MCF 10A (cell line): ENCODE data around the gene ARHGAP1. TPM values are rescaled to one million over a fixed set of nuclear protein-coding genes. Genes with fewer than 3 reads are reported as not detected.

Experiments
- BruUV-seq: library from RNA; stranded (reverse); fragments of 400-500 nt; replicated peaks from 2 replicates; lab custom pipeline; 2021; lab: Mats Ljungman, UMichigan
- CTCF ChIA-PET: fragments of 300-600 bp; sonication (Branson Sonifier 250); formaldehyde crosslinking; extraction: SDS; loops from one replicate; lab custom pipeline; 2021; ENCODE audit warnings: antibody characterized with exemption, inconsistent platforms; lab: Yijun Ruan, JAX
- POLR2A ChIA-PET: fragments of 300-600, 350-650 bp; sonication (Branson Sonifier 250); formaldehyde crosslinking; extraction: SDS; loops from one replicate; lab custom pipeline; 2020; ENCODE audit warnings: antibody characterized with exemption, inconsistent platforms; lab: Yijun Ruan, JAX
- DNase-seq: peaks from one replicate; pipeline ENCODE4 v3.0.0-alpha.2; 2018; ENCODE audit not compliant: unreplicated experiment
- H3K27ac Mint-ChIP-seq: one replicate; pipeline ENCODE4 v1.8.0; 2022; ENCODE audit warnings: mild to moderate bottlenecking, low read depth, mixed read lengths; ENCODE audit not compliant: unreplicated experiment
- H3K27me3 Mint-ChIP-seq: one replicate; pipeline ENCODE4 v1.8.0; 2022; ENCODE audit warnings: mixed read lengths; ENCODE audit not compliant: insufficient read depth, unreplicated experiment
- H3K36me3 Mint-ChIP-seq: one replicate; pipeline ENCODE4 v1.8.0; 2022; ENCODE audit warnings: mild to moderate bottlenecking, moderate library complexity, mixed read lengths; ENCODE audit not compliant: insufficient read depth, unreplicated experiment
- H3K4me1 Mint-ChIP-seq: one replicate; pipeline ENCODE4 v1.8.0; 2022; ENCODE audit warnings: mixed read lengths; ENCODE audit not compliant: insufficient read depth, unreplicated experiment
- H3K4me3 Mint-ChIP-seq: one replicate; pipeline ENCODE4 v1.8.0; 2022; ENCODE audit warnings: mild to moderate bottlenecking, moderate library complexity, mixed read lengths; ENCODE audit not compliant: unreplicated experiment
- H3K9me3 Mint-ChIP-seq: one replicate; pipeline ENCODE4 v1.8.0; 2022; ENCODE audit warnings: mixed read lengths; ENCODE audit not compliant: unreplicated experiment
- intact Hi-C: fragments of 100-400 bp; cut with micrococcal nuclease; formaldehyde crosslinking; loops from 2 replicates; pipeline ENCODE4 v1.14.1; 2022
- total RNA-seq: library from RNA; stranded (reverse); gene quantifications from 2 replicates; pipeline ENCODE4 v1.2.3, GENCODE V29; 2022
- TF ChIP-seq, protein P1 (sequence below): fragments of 200-600 bp; IDR thresholded peaks from one replicate; pipeline ENCODE4 v1.8.0; 2022; ENCODE audit warnings: antibody characterized with exemption, mild to moderate bottlenecking; ENCODE audit not compliant: unreplicated experiment

ARHGAP1 gene
- total RNA-seq, 1 experiment from 2014 or later: 61.0 TPM

GRCh38 chr11:46697723-46698122, 2.7 kb downstream of the ARHGAP1 start:
- Mint-ChIP-seq H3K4me3 (no peak overlapping the region), H3K9me3 (no peaks in the 10 kb centered on the region)
- CTCF ChIA-PET: interaction anchor here (0.7 kb wide), 1 partner anchor 10 kb away, joined by 5 read pairs; no protein-coding TSS in a partner anchor

GRCh38 chr11:46697303-46697702, 3.1 kb downstream of the ARHGAP1 start:
- H3K4me1 Mint-ChIP-seq: peaks cover 21% of the 10 kb centered on the region
- no peak for DNase-seq
- TF ChIP-seq, protein P1, sequence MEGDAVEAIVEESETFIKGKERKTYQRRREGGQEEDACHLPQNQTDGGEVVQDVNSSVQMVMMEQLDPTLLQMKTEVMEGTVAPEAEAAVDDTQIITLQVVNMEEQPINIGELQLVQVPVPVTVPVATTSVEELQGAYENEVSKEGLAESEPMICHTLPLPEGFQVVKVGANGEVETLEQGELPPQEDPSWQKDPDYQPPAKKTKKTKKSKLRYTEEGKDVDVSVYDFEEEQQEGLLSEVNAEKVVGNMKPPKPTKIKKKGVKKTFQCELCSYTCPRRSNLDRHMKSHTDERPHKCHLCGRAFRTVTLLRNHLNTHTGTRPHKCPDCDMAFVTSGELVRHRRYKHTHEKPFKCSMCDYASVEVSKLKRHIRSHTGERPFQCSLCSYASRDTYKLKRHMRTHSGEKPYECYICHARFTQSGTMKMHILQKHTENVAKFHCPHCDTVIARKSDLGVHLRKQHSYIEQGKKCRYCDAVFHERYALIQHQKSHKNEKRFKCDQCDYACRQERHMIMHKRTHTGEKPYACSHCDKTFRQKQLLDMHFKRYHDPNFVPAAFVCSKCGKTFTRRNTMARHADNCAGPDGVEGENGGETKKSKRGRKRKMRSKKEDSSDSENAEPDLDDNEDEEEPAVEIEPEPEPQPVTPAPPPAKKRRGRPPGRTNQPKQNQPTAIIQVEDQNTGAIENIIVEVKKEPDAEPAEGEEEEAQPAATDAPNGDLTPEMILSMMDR: no peak
- intact Hi-C loops: no loop called here
- peak overlapping the region; percentile 13 for H3K27ac Mint-ChIP-seq
- H3K4me3 Mint-ChIP-seq: no peak overlapping the region
- POLR2A ChIA-PET: interaction anchor here (0.9 to 7.0 kb wide), 3 partner anchors 11 to 81 kb away, joined by 5 to 150 read pairs (median 7); no protein-coding TSS in a partner anchor
- peaks cover 54% of the 10 kb centered on the region for H3K36me3 Mint-ChIP-seq
- no peaks in the 10 kb centered on the region for H3K9me3 Mint-ChIP-seq
- CTCF ChIA-PET: no interaction called here
- no TSS peak for BruUV-seq
- H3K27me3 Mint-ChIP-seq: no peaks in the 10 kb centered on the region

More at GRCh38 chr11:46697723-46698122, 2.7 kb downstream of the ARHGAP1 start:
- Mint-ChIP-seq H3K36me3 (peaks cover 55% of the 10 kb centered on the region), H3K27me3 (no peaks in the 10 kb centered on the region), H3K4me1 (peaks cover 21% of the 10 kb centered on the region), H3K27ac (peak overlapping the region; percentile 13)
- no peak for DNase-seq
- TF ChIP-seq, protein P1: no peak
- BruUV-seq: no TSS peak
- intact Hi-C loops: no loop called here
- POLR2A ChIA-PET: interaction anchor here (0.9 to 7.0 kb wide), 3 partner anchors 11 to 81 kb away, joined by 5 to 150 read pairs (median 7); no protein-coding TSS in a partner anchor

- CTCF ChIA-PET: interaction anchor here (0.6 kb wide), 1 partner anchor 46 kb away, joined by 5 read pairs; no protein-coding TSS in a partner anchor
- intact Hi-C loops: no loop called here
- Mint-ChIP-seq H3K36me3 (peaks cover 52% of the 10 kb centered on the region), H3K27me3 (no peaks in the 10 kb centered on the region), H3K4me3 (no peak overlapping the region), H3K27ac (no peak overlapping the region), H3K4me1 (peaks cover 14% of the 10 kb centered on the region), H3K9me3 (no peaks in the 10 kb centered on the region)
- POLR2A ChIA-PET: interaction anchor here (7.0 kb wide), 1 partner anchor 10 kb away, joined by 150 read pairs; no protein-coding TSS in a partner anchor
- DNase-seq: no peak
- no TSS peak for BruUV-seq
- TF ChIP-seq, protein P1: no peak
Observed at GRCh38 chr11:46696212-46696558, 4.2 kb downstream of the ARHGAP1 start.

DNA sequence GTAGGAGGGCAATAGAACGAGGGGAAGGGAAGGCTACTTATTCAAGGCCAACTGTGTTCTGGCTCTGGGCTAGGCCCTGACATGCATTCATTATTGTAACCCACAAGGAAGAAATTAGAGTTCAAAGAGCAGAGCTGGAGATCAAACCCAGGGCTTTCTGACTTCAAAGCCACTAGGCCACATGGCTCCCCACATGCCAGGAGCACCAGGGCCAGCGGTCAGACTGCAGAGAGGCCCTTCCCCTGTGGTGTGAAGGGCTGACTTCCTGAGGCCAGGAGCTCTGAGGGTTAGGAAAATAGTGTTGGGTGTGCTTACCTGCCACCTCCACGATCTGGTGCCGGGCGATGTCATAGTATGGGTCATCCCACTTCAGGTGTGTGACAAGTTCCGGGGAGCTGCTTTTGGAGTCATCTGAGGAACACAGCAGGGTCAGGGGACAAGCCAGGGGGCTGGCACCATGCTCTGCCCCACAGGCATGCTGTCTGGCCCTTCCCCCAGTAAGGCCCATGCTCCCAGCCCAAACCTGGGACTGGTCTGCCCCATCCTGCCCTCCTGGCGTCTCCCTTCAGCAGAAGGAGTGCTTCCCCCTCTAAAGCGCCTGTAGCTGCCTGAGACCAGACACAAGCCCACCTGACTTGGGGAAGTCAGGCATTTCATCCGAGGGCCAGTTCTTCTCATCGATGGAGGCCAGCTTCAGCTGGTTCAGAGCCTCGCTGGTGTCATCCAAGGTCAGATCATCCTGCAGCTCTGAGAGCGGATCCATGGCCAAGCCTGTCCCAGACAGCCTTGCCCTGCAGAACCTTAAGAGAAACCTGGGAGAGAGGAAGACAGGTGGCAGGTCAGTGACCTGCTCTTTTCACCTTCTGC, 4.8 kb downstream of the ARHGAP1 start:
- intact Hi-C loops: no loop called here

More for the DNA sequence above, 4.8 kb downstream of the ARHGAP1 start:
- no peak for DNase-seq
- Mint-ChIP-seq H3K27ac (peak overlapping the region; percentile 88), H3K9me3 (no peaks in the 10 kb centered on the region), H3K4me1 (peaks cover 14% of the 10 kb centered on the region), H3K27me3 (no peaks in the 10 kb centered on the region), H3K4me3 (no peak overlapping the region), H3K36me3 (peaks cover 50% of the 10 kb centered on the region)
- TF ChIP-seq, protein P1: no peak
- no TSS peak for BruUV-seq
- CTCF ChIA-PET: interaction anchor here (0.6 kb wide), 1 partner anchor 45 kb away, joined by 5 read pairs; no protein-coding TSS in a partner anchor
- POLR2A ChIA-PET: interaction anchor here (7.0 kb wide), 1 partner anchor 9 kb away, joined by 150 read pairs; no protein-coding TSS in a partner anchor
